GM12878 (cell line): Measurements from ENCODE around the gene ECEL1. TPM values are rescaled to one million over a fixed set of nuclear protein-coding genes. Genes with fewer than 3 reads are reported as not detected.

Experiments used
- ATAC-seq: fragments of 200-7000 bp; cut with Tn5 transposase; 3 replicates; pipeline ENCODE4 v1.9.1; 2020; ENCODE audit warnings: mild to moderate bottlenecking, moderate library complexity
- BruUV-seq: library from RNA; stranded (reverse); fragments of 400-500 nt; replicated peaks from 2 replicates; lab custom pipeline; 2021; lab: Mats Ljungman, UMichigan
- CTCF ChIA-PET: fragments of 300-600 bp; sonication (Branson Sonifier 250); formaldehyde crosslinking; extraction: SDS; loops from one replicate; lab custom pipeline; 2021; ENCODE audit warnings: inconsistent platforms; lab: Yijun Ruan, JAX
- POLR2A ChIA-PET: fragments of 350-600 bp; formaldehyde crosslinking; extraction: SDS; loops from one replicate; lab custom pipeline; 2021; ENCODE audit warnings: inconsistent platforms; lab: Charles Lee
- RAD21 ChIA-PET: fragments of 300-600 bp; sonication (Branson Sonifier 250); formaldehyde crosslinking; loops from one replicate; lab custom pipeline; 2023; ENCODE audit warnings: antibody characterized with exemption; ENCODE audit not compliant: unreplicated experiment; lab: Charles Lee
- SMC1A ChIA-PET: fragments of 300-600 bp; sonication (Branson Sonifier 250); formaldehyde crosslinking; loops from one replicate; lab custom pipeline; 2023; ENCODE audit not compliant: unreplicated experiment, uncharacterized antibody; lab: Charles Lee
- DNase-seq: peaks from one replicate; pipeline ENCODE4 v3.0.0-alpha.2; 2011; ENCODE audit warnings: low read depth, low spot score
- FAIRE-seq: peaks from 3 replicates; lab custom pipeline; 2011; peaks lifted over from hg19 to GRCh38; lab: Jason Lieb, UNC
- H2AFZ ChIP-seq: 2 replicates; pipeline ENCODE4 v1.6.0; 2011; ENCODE audit warnings: low read depth, low read length, control low read depth; ENCODE audit not compliant: control insufficient read depth
- H3K27ac ChIP-seq: 2 replicates; pipeline ENCODE4 v1.5.1; 2011; ENCODE audit warnings: control low read depth; ENCODE audit not compliant: control insufficient read depth, insufficient read depth
- H3K27me3 ChIP-seq, 2 experiments: replicated peaks in 1 of 2; 2 replicates each; pipeline versions ENCODE4 v1.6.0 to v1.6.1; 2011; ENCODE audit warnings: low read length in 1 of 2; ENCODE audit not compliant: control insufficient read depth in 2 of 2, insufficient read depth in 2 of 2
- H3K36me3 ChIP-seq, 2 experiments: 2 replicates each; pipeline ENCODE4 v1.5.1; 2011; ENCODE audit warnings: low read length in 1 of 2; ENCODE audit not compliant: control insufficient read depth in 2 of 2, insufficient read depth in 2 of 2
- H3K4me1 ChIP-seq: 2 replicates; pipeline ENCODE4 v1.6.1; 2011; ENCODE audit warnings: mild to moderate bottlenecking, low read length, moderate library complexity, mixed read lengths; ENCODE audit not compliant: control insufficient read depth, insufficient read depth
- H3K4me2 ChIP-seq: 2 replicates; pipeline ENCODE4 v1.6.0; 2011; ENCODE audit warnings: control low read depth; ENCODE audit not compliant: control insufficient read depth, insufficient read depth
- H3K4me3 ChIP-seq: fragments of 200-600 bp; sonication (generic); 2 replicates; pipeline ENCODE4 v1.5.1; 2016
- H3K79me2 ChIP-seq: 2 replicates; pipeline ENCODE4 v1.6.0; 2011; ENCODE audit warnings: low read length; ENCODE audit not compliant: control insufficient read depth, insufficient read depth
- H3K9ac ChIP-seq: 2 replicates; pipeline ENCODE4 v1.8.0; 2011; ENCODE audit warnings: low read length, control low read depth, mixed read lengths; ENCODE audit not compliant: control insufficient read depth, insufficient read depth
- H3K9me3 ChIP-seq: replicated peaks from 3 replicates; pipeline ENCODE4 v1.5.1; 2011; ENCODE audit warnings: mild to moderate bottlenecking, low read length; ENCODE audit not compliant: control insufficient read depth, insufficient read depth
- H4K20me1 ChIP-seq: 2 replicates; pipeline ENCODE4 v1.6.0; 2011; ENCODE audit not compliant: control insufficient read depth, insufficient read depth
- ASH2L ChIP-seq: fragments of 300-600, 200-600 bp; sonication (generic); IDR thresholded peaks from 2 replicates; pipeline ENCODE4 v1.6.1; 2017; ENCODE audit warnings: low read depth, mild to moderate bottlenecking, borderline replicate concordance
- ATF2 ChIP-seq: IDR thresholded peaks from 2 replicates; pipeline ENCODE4 v1.6.1; 2012; ENCODE audit warnings: low read length, inconsistent platforms
- CBX3 ChIP-seq: fragments of 200-600 bp; sonication (generic); IDR thresholded peaks from 2 replicates; pipeline ENCODE4 v1.6.1; 2016; ENCODE audit warnings: low read depth, borderline replicate concordance
- EED ChIP-seq: sonication (generic); IDR thresholded peaks from 2 replicates; pipeline ENCODE4 v1.6.1; 2016; ENCODE audit warnings: antibody characterized with exemption, low read depth
- EGR1 ChIP-seq, 2 experiments: IDR thresholded peaks; 1 replicate in 1 of 2; 2 replicates in 1 of 2; pipeline ENCODE4 v1.6.1; 2011 to 2012; ENCODE audit warnings: low read depth in 2 of 2, low read length in 2 of 2, borderline replicate concordance in 1 of 2, mild to moderate bottlenecking in 1 of 2, moderate library complexity in 1 of 2
- FOXM1 ChIP-seq: IDR thresholded peaks from 2 replicates; pipeline ENCODE4 v1.6.1; 2012; ENCODE audit warnings: low read depth, mild to moderate bottlenecking, inconsistent platforms, low read length, moderate library complexity
- KAT2A ChIP-seq: conservative IDR thresholded peaks from 2 replicates; pipeline ENCODE4 v1.6.1; 2011; ENCODE audit warnings: low read depth, low read length; ENCODE audit not compliant: control insufficient read depth
- MAX ChIP-seq: IDR thresholded peaks from 2 replicates; pipeline ENCODE4 v1.6.1; 2012; ENCODE audit warnings: low read depth, low read length, improper control_type of control experiment
- MEF2A ChIP-seq: IDR thresholded peaks from 2 replicates; pipeline ENCODE4 v1.6.1; 2011; ENCODE audit warnings: low read depth, mild to moderate bottlenecking, low read length, moderate library complexity; ENCODE audit not compliant: insufficient read depth
- PML ChIP-seq: IDR thresholded peaks from 2 replicates; pipeline ENCODE4 v1.6.1; 2012; ENCODE audit warnings: low read length, inconsistent platforms
- PRDM15 ChIP-seq: fragments of 450-650 bp; formaldehyde crosslinking; IDR thresholded peaks from 2 replicates; pipeline ENCODE4 v1.4.0; 2020; ENCODE audit warnings: mild to moderate bottlenecking, moderate library complexity
- SMC3 ChIP-seq: IDR thresholded peaks from 2 replicates; pipeline ENCODE4 v1.6.1; 2011; ENCODE audit warnings: low read length, improper control_type of control experiment, borderline replicate concordance
- USF2 ChIP-seq: IDR thresholded peaks from 2 replicates; pipeline ENCODE4 v1.6.1; 2011; ENCODE audit warnings: low read depth, low read length, improper control_type of control experiment, borderline replicate concordance
- ZNF24 ChIP-seq: fragments of 450-650 bp; IDR thresholded peaks from 2 replicates; pipeline ENCODE4 v1.6.1; 2017; ENCODE audit warnings: antibody characterized with exemption, mild to moderate bottlenecking
- ZNF384 ChIP-seq: IDR thresholded peaks from 2 replicates; pipeline ENCODE4 v1.6.1; 2012; ENCODE audit warnings: low read depth, mild to moderate bottlenecking, low read length, improper control_type of control experiment, borderline replicate concordance
- WGBS: methylation state at CpG from one replicate; pipeline ENCODE4 v1.1.6; 2016; ENCODE audit warnings: low lambda C conversion rate; ENCODE audit not compliant: insufficient replicate concordance, insufficient coverage; ENCODE audit errors: missing lambda C conversion rate; 5-methylcytosine and 5-hydroxymethylcytosine counted together
- in situ Hi-C: fragments of 300-500 bp; cut with MboI; formaldehyde crosslinking; loops from 9 replicates; pipeline ENCODE4 v1.14.3; 2018; ENCODE audit warnings: mixed read lengths
- intact Hi-C: fragments of 100-400 bp; cut with micrococcal nuclease; formaldehyde crosslinking; loops from one replicate; pipeline ENCODE4 v1.14.2; 2022; ENCODE audit not compliant: unreplicated experiment
- polyA plus RNA-seq, 11 experiments: library from polyadenylated mRNA; depleted of rRNA in 4 of 11; unstranded in 6 of 11; stranded (reverse) in 5 of 11; fragments of >200 nt; fragmentation: Nextera tagmentation in 4 of 11; fragmentation: Illumina TruSeq in 1 of 11; extraction: Ambion mirVana in 4 of 11; extraction: Trizol in 1 of 11; gene quantifications; 1 replicate in 1 of 11; 2 replicates in 10 of 11; pipeline versions ENCODE4 v1.2.1 to v1.2.3, GENCODE V29; 2011 to 2016; ENCODE audit warnings: inconsistent platforms in 2 of 11, missing spikeins in 2 of 11, low read depth in 1 of 11
- total RNA-seq, 4 experiments: library from RNA; depleted of rRNA in 3 of 4; stranded (reverse); fragments of >200 nt in 3 of 4; fragmentation: Illumina TruSeq in 1 of 4; extraction: Trizol in 1 of 4; gene quantifications; 2 replicates each; pipeline versions ENCODE4 v1.2.1 to v1.2.3, GENCODE V29; 2013 to 2021

ECEL1 gene
- total and polyA plus RNA-seq, 10 of the 15 experiments (the other 5 are each of a cell fraction or from before 2014, with no cell fraction given): not detected

- TF ChIP-seq PRDM15 (CRISPR knock-in tag): no peak
- no peak for TF ChIP-seq PML
- no peak for TF ChIP-seq EGR1 (IDR thresholded peaks at IDR 0.05; ENCODE audit: borderline replicate concordance in 1 of 2, low read depth in 2 of 2, low read length in 2 of 2)
- TF ChIP-seq ZNF384: no peak
- no peak for TF ChIP-seq ZNF24
- no peak for TF ChIP-seq CBX3
- TF ChIP-seq, all 136 proteins: peak for 0
These were observed 23.1 kb downstream of the ECEL1 start (continued) for GRCh38 chr2:232464544-232464885.

GRCh38 chr2:232463701-232464543 lies 23.7 kb downstream of the ECEL1 start:
- ATAC-seq (no peak), FAIRE-seq (no peak), DNase-seq (no peak)
- Histone ChIP-seq H3K4me1 (no peaks in the 10 kb centered on the region), H3K79me2 (no peaks in the 10 kb centered on the region), H3K27me3 (no peaks in the 10 kb centered on the region; a peak in 1 of 4 replicates), H4K20me1 (no peaks in the 10 kb centered on the region), H3K4me2 (no peak overlapping the region), H3K4me3 (no peak overlapping the region), H3K9ac (no peak overlapping the region), H3K27ac (no peak overlapping the region), H2AFZ (no peak overlapping the region), H3K9me3 (no peaks in the 10 kb centered on the region), H3K36me3 (no peaks in the 10 kb centered on the region)
- in situ Hi-C loops: no loop called here
- ChIA-PET CTCF (interaction anchor here (1.3 to 1.6 kb wide), 2 partner anchors 16 to 34 kb away, joined by 3 read pairs; no protein-coding TSS in a partner anchor), POLR2A (no interaction called here), RAD21 (interaction anchor here (0.6 kb wide), 1 partner anchor 61 kb away, joined by 4 read pairs; no protein-coding TSS in a partner anchor), SMC1A (interaction anchor here (0.9 kb wide), 1 partner anchor 47 kb away, joined by 3 read pairs; no protein-coding TSS in a partner anchor)
- no TSS peak for BruUV-seq
- WGBS: 54% methylated on average over 18 of the region's 18 CpGs
- intact Hi-C loops: no loop called here
- TF ChIP-seq ASH2L (no peak), ATF2 (no peak), MEF2A (no peak), EED (no peak), USF2 (no peak), MAX (no peak), KAT2A (no peak), FOXM1 (no peak), SMC3 (no peak)
